ENCODE data around the gene CTIF. TPM values are rescaled to one million over a fixed set of nuclear protein-coding genes. Genes with fewer than 3 reads are reported as not detected.

Gene CTIF
- polyA plus RNA-seq, 2 donors = 11.8 to 22.7 TPM

GRCh38 chr18:48899558-48900174 is 360.8 kb downstream of the CTIF start:
- H3K27me3 ChIP-seq (ENCODE audit: control insufficient read depth in 1 of 2, insufficient read depth in 2 of 2, low read length in 2 of 2) = no peaks in the 10 kb centered on the region
- peaks cover 0 to 13% of the 10 kb centered on the region in 2 donors for H3K4me1 ChIP-seq (ENCODE audit: control insufficient read depth in 2 of 2, insufficient read depth in 2 of 2, low read length in 1 of 2)
- no peaks in the 10 kb centered on the region for H3K36me3 ChIP-seq (ENCODE audit: control insufficient read depth in 2 of 2, insufficient read depth in 2 of 2, low read length in 1 of 2)
- no peak overlapping the region for H3K27ac ChIP-seq (ENCODE audit: low read depth in 2 of 2, low read length in 1 of 2)
- no peak overlapping the region for H3K4me3 ChIP-seq (ENCODE audit: low read depth in 1 of 2, low read length in 2 of 2)
- 79% methylated on average over 4 of the region's 4 CpGs for WGBS, 2 donors
- H3K9me3 ChIP-seq (ENCODE audit: control insufficient read depth in 2 of 2, insufficient read depth in 1 of 2, low read depth in 1 of 2, low read length in 1 of 2) = peaks cover 0 to under 1% of the 10 kb centered on the region in 2 donors

DNA sequence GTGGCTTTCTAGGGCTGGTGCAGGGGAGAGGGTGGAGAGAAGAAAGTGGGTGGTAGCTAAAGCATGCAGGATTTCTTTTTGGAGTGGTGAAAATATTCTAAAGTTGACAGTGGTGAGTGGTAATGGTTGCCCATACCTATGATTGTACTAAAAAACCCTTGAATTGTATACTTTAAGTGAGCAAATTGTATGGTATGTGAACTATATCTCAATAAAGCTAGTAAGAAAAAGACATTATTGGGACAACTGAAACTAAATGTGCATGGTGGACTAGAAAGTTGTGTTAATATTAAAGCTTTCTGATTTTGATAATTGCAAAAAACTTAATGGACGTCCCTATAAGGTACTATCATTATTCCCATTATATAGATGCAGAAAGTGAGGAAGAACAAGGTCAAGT is 361.6 kb downstream of the CTIF start:
- peaks cover 0 to 7% of the 10 kb centered on the region in 2 donors for H3K9me3 ChIP-seq (ENCODE audit: control insufficient read depth in 2 of 2, insufficient read depth in 1 of 2, low read depth in 1 of 2, low read length in 1 of 2)
- H3K27me3 ChIP-seq (ENCODE audit: control insufficient read depth in 1 of 2, insufficient read depth in 2 of 2, low read length in 2 of 2) = no peaks in the 10 kb centered on the region
- H3K36me3 ChIP-seq (ENCODE audit: control insufficient read depth in 2 of 2, insufficient read depth in 2 of 2, low read length in 1 of 2) = no peaks in the 10 kb centered on the region
- 90 to 92% methylated on average over 1 of the region's 1 CpG for WGBS, 2 donors
- H3K4me1 ChIP-seq (ENCODE audit: control insufficient read depth in 2 of 2, insufficient read depth in 2 of 2, low read length in 1 of 2) = peaks cover 0 to 13% of the 10 kb centered on the region in 2 donors
- no peak overlapping the region for H3K27ac ChIP-seq (ENCODE audit: low read depth in 2 of 2, low read length in 1 of 2)
- H3K4me3 ChIP-seq (ENCODE audit: low read depth in 1 of 2, low read length in 2 of 2) = no peak overlapping the region

DNA sequence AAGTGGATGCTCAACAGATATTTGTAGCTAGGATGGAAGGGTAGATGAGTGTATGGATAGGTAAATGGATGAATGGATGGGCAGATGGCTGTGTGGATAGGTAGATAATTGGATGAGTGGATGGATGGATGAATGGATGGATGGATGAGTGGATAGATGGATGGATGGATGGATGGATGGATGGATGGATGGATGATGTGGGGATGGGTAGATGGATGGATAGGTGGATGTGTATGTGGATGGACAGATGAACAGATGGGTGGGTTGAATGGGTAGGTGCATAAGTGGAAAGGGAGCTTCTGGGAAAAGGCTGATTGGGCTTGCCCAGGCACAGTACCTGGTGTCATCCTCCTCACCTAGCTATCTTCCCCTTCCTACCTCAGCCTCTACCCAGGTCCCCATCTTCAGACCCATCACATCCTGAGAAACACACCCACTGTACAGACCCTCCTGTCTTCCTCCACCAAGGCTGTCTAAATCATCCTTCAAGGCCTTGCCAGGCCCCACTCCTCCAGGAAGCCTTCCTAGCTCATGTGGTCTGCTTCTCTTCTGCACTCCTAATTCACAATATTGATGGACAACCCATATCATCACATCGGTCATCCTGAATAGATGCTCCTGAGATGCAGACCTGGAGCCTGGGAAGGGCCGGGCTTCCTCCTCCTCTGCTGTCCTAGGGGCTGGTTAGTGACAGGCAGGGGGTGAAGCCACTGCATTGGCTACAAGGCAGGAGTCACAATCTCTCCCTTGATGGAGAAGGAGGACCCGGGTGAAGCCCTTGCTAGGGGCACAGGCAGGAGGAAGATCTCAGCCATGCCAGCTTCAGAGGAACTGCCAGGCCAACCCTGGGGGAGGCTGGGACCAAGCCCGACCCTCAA is 362.6 kb downstream of the CTIF start:
- Histone ChIP-seq H3K4me1 (ENCODE audit: control insufficient read depth in 2 of 2, insufficient read depth in 2 of 2, low read length in 1 of 2) (peaks cover 0 to 13% of the 10 kb centered on the region in 2 donors), H3K9me3 (ENCODE audit: control insufficient read depth in 2 of 2, insufficient read depth in 1 of 2, low read depth in 1 of 2, low read length in 1 of 2) (peaks cover 0 to 7% of the 10 kb centered on the region in 2 donors), H3K27ac (ENCODE audit: low read depth in 2 of 2, low read length in 1 of 2) (no peak overlapping the region), H3K36me3 (ENCODE audit: control insufficient read depth in 2 of 2, insufficient read depth in 2 of 2, low read length in 1 of 2) (no peaks in the 10 kb centered on the region), H3K27me3 (ENCODE audit: control insufficient read depth in 1 of 2, insufficient read depth in 2 of 2, low read length in 2 of 2) (no peaks in the 10 kb centered on the region), H3K4me3 (ENCODE audit: low read depth in 1 of 2, low read length in 2 of 2) (no peak overlapping the region)
- 52 to 64% methylated on average over 4 of the region's 4 CpGs for WGBS, 2 donors

DNA sequence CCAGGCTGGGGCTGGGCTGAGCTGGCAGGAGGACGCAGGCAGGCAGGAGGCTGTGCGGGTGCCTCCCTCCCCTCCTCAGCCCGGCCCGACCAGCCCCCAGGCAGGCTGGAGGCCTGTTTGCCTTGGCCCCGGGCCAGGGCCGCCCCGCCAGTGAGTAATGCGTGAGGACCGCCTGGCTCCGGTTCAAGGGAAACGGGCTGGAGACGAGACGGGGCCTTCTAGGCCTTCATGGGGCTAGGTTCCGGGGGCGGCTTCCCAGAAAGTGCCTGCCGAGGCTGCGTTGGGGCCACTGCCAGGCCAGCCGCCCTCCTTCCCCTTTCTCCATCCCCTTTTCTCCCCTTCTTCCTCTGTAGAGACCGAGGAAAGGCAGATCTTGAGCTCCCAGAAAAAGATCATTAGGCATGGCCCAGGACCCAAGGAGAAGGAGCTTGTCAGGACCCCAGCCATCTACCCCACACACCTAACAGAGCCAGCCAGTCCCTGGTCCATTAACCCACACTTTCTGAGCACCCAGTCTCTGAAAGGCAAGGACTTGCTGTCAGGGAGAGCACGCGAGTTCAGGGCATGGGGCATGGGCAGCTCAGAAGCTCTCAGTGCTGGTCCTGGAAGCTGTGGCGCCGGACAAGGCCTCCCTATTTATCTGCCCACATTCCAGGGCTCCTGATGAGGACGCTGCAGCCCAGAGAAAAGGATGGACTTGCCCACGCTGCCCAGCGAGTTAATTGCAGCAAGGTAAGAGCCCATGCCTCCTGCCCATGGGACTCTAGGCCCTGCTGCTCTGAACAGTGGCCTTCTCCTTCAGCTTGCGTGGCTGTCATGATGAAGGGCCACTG is 363.4 kb downstream of the CTIF start:
- no peaks in the 10 kb centered on the region for H3K27me3 ChIP-seq (ENCODE audit: control insufficient read depth in 1 of 2, insufficient read depth in 2 of 2, low read length in 2 of 2)
- no peak overlapping the region for H3K4me3 ChIP-seq (ENCODE audit: low read depth in 1 of 2, low read length in 2 of 2)
- H3K27ac ChIP-seq (ENCODE audit: low read depth in 2 of 2, low read length in 1 of 2) = peak overlapping the region in 1 of 2 donors; percentile 50
- H3K36me3 ChIP-seq (ENCODE audit: control insufficient read depth in 2 of 2, insufficient read depth in 2 of 2, low read length in 1 of 2) = no peaks in the 10 kb centered on the region
- H3K4me1 ChIP-seq (ENCODE audit: control insufficient read depth in 2 of 2, insufficient read depth in 2 of 2, low read length in 1 of 2) = peaks cover 0 to 13% of the 10 kb centered on the region in 2 donors
- 36 to 40% methylated on average over 27 of the region's 27 CpGs for WGBS, 2 donors
- H3K9me3 ChIP-seq (ENCODE audit: control insufficient read depth in 2 of 2, insufficient read depth in 1 of 2, low read depth in 1 of 2, low read length in 1 of 2) = peaks cover 0 to 7% of the 10 kb centered on the region in 2 donors

DNA sequence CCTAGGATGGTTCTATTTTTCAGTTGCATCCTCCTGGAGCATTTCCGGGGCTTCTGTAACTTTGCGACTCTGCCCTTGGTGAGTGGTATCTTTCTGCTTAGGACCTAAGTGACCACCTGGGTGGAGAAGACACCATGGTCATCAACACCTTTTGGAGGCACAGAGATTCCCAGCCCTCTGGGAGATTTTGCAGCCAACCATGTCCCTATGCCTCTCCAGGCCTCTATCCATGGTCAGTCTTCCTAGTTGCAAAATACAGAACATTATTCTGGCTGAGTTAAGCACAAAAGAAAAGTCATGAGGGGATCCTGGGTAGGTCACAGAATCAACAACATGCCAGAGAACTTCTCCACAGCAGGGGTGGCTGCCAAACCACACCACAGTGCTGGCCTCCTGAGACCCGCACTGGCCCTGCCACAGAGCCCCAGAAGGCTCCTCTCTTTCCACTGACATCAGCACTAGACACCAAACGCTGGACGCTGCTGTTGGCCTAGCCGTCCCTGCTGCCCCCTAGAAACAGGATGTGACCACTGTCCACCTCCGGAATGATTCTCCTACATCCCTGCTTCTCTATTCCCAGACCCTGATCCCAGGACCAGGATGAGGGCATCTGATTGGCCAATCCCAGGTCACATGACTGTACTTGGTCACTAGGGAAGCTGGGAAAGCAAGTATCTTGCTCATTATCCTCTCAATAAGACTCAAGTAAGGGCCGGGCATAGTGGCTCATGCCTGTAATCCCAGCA is 364.2 kb downstream of the CTIF start:
- no peaks in the 10 kb centered on the region for H3K27me3 ChIP-seq (ENCODE audit: control insufficient read depth in 1 of 2, insufficient read depth in 2 of 2, low read length in 2 of 2)
- peaks cover 0 to 7% of the 10 kb centered on the region in 2 donors for H3K9me3 ChIP-seq (ENCODE audit: control insufficient read depth in 2 of 2, insufficient read depth in 1 of 2, low read depth in 1 of 2, low read length in 1 of 2)
- 86 to 89% methylated on average over 8 of the region's 8 CpGs for WGBS, 2 donors
- H3K4me3 ChIP-seq (ENCODE audit: low read depth in 1 of 2, low read length in 2 of 2) = no peak overlapping the region
- peak overlapping the region in 1 of 2 donors; percentile 50 for H3K27ac ChIP-seq (ENCODE audit: low read depth in 2 of 2, low read length in 1 of 2)
- peaks cover 0 to 13% of the 10 kb centered on the region in 2 donors for H3K4me1 ChIP-seq (ENCODE audit: control insufficient read depth in 2 of 2, insufficient read depth in 2 of 2, low read length in 1 of 2)
- no peaks in the 10 kb centered on the region for H3K36me3 ChIP-seq (ENCODE audit: control insufficient read depth in 2 of 2, insufficient read depth in 2 of 2, low read length in 1 of 2)

DNA sequence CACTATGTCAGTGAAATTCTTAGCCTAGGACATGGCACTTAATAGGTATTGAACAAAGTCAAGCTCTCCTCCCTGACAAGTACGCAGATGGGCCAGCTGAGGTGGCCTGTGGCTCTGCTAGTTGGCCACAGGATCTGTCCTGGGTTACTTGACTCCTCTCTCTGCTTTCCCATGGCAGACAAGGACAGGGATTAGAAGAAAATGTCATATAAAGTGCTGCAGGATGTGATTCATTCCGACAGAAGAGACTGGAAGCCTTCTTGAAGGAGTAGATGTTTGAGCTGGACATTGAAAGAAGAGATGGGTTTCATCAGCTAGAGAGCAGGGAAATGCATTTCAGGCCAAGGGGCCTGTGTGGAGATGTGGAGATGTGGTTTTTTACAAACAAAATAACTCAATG is 365.3 kb downstream of the CTIF start:
- Histone ChIP-seq H3K4me1 (ENCODE audit: control insufficient read depth in 2 of 2, insufficient read depth in 2 of 2, low read length in 1 of 2) (peaks cover 0 to 13% of the 10 kb centered on the region in 2 donors), H3K27me3 (ENCODE audit: control insufficient read depth in 1 of 2, insufficient read depth in 2 of 2, low read length in 2 of 2) (no peaks in the 10 kb centered on the region), H3K36me3 (ENCODE audit: control insufficient read depth in 2 of 2, insufficient read depth in 2 of 2, low read length in 1 of 2) (no peaks in the 10 kb centered on the region), H3K27ac (ENCODE audit: low read depth in 2 of 2, low read length in 1 of 2) (no peak overlapping the region), H3K9me3 (ENCODE audit: control insufficient read depth in 2 of 2, insufficient read depth in 1 of 2, low read depth in 1 of 2, low read length in 1 of 2) (peaks cover 0 to 7% of the 10 kb centered on the region in 2 donors), H3K4me3 (ENCODE audit: low read depth in 1 of 2, low read length in 2 of 2) (no peak overlapping the region)
- WGBS, 2 donors = 95 to 96% methylated on average over 2 of the region's 2 CpGs

DNA sequence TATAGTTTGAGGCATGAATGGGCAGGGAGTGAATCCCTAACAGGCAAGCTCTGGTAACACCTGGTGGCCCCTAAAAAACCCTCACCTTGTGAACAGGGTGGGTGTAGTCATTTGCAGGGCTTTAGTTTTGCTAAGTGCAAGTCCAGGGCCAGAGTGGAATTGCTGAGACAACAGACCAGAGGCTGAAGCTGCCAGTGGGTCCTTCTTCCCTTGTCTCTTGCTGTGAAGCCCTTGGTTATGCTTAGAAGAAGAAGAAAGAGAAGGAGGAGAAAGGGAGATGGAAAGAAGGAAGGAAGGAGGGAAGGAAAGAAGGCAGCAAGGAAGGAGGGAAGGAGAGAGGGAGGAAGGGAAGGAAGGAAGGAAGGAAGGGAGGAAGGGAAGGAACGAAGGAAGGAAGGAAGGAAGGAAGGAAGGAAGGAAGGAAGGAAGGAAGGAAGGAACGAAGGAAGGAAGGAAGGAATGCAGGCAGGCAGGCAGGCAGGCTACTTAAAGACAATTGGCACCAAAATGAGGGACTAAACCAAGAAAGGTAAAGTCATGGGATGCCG is 366.1 kb downstream of the CTIF start:
- Histone ChIP-seq H3K27ac (ENCODE audit: low read depth in 2 of 2, low read length in 1 of 2) (no peak overlapping the region), H3K4me1 (ENCODE audit: control insufficient read depth in 2 of 2, insufficient read depth in 2 of 2, low read length in 1 of 2) (peaks cover 0 to 13% of the 10 kb centered on the region in 2 donors), H3K9me3 (ENCODE audit: control insufficient read depth in 2 of 2, insufficient read depth in 1 of 2, low read depth in 1 of 2, low read length in 1 of 2) (peaks cover 0 to 7% of the 10 kb centered on the region in 2 donors), H3K27me3 (ENCODE audit: control insufficient read depth in 1 of 2, insufficient read depth in 2 of 2, low read length in 2 of 2) (no peaks in the 10 kb centered on the region), H3K36me3 (ENCODE audit: control insufficient read depth in 2 of 2, insufficient read depth in 2 of 2, low read length in 1 of 2) (no peaks in the 10 kb centered on the region), H3K4me3 (ENCODE audit: low read depth in 1 of 2, low read length in 2 of 2) (no peak overlapping the region)
- WGBS, 2 donors = 86 to 87% methylated on average over 3 of the region's 3 CpGs

DNA sequence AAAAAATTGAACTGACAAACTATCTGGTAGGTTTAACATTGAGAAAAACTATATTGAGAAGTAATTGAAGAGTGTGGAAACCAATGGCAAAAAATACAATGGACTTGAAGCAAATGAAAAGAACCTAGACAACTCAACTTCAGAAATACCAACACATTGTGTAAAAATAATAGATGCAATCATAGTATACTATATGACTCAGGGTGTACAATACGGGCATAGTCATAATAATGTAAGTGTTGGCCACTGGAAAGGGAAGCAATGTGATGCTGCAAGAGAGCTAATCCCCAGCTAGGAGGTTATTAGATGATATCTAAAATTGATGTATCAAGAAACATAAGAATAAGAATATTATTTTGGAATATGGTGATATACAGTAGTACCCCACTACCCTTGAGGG is 366.7 kb downstream of the CTIF start:
- H3K4me3 ChIP-seq (ENCODE audit: low read depth in 1 of 2, low read length in 2 of 2) = no peak overlapping the region
- peaks cover 0 to 7% of the 10 kb centered on the region in 2 donors for H3K9me3 ChIP-seq (ENCODE audit: control insufficient read depth in 2 of 2, insufficient read depth in 1 of 2, low read depth in 1 of 2, low read length in 1 of 2)
- WGBS, 2 donors = 84 to 91% methylated on average over 1 of the region's 1 CpG
- H3K27me3 ChIP-seq (ENCODE audit: control insufficient read depth in 1 of 2, insufficient read depth in 2 of 2, low read length in 2 of 2) = no peaks in the 10 kb centered on the region
- H3K27ac ChIP-seq (ENCODE audit: low read depth in 2 of 2, low read length in 1 of 2) = no peak overlapping the region
- H3K36me3 ChIP-seq (ENCODE audit: control insufficient read depth in 2 of 2, insufficient read depth in 2 of 2, low read length in 1 of 2) = no peaks in the 10 kb centered on the region
- peaks cover 0 to 13% of the 10 kb centered on the region in 2 donors for H3K4me1 ChIP-seq (ENCODE audit: control insufficient read depth in 2 of 2, insufficient read depth in 2 of 2, low read length in 1 of 2)
